CD4-positive, alpha-beta T cell treated with Interleukin-17A for 4 hours (primary cell): ENCODE data around the gene C17orf107.
"Not testable (repeated sequence)": the region's sequence is repeated elsewhere in the genome, so short reads cannot be mapped to it uniquely, and the experiment has no call there.

Experiments used
- DNase-seq: peaks from one replicate; pipeline ENCODE4 v3.0.0-alpha.2; 2020; ENCODE audit warnings: mixed read lengths

C17orf107 gene

DNA sequence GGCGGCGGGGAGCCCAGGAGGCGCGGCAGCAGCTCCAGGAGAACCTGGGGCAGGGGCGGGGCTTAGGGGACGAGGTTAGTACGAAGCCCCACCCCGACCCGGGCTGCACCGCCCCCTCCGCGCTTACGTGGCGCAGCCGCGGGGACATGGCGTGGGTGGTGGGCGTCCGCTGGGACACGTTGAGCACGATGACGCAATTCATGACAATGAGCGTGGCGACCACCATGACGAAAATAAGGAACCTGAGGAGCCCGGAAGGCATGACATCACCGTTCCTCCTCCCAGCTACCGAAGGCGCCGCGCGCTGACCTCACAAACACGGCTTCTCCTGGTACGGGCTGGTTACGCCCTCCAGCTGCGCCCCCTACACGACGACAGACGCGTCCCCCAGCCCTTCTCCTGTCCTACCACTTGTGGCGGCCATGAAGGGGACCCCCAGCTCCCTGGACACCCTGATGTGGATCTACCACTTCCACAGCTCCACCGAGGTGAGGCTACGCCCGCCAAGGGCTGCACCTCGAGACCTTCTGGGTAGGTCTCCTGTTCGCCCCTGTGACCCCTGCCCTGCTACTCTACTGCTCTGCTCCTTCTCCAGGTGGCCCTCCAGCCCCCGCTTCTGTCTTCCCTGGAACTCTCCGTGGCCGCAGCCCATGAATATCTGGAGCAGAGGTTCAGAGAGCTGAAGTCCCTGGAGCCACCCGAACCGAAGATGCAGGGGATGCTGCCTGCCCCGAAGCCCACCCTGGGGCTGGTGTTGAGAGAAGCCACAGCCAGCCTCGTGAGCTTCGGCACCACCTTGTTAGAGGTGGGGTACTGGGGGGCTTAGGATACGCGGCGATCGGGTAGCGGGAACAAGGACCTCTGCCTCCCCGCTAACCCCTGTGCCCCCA, at the start of gene C17orf107:
Gene C17orf107, plus strand, starts transcription at position 196 of the 890 bp plus-strand sequence. Its CDS starts 227 bp downstream, at position 423.
- DNase-seq = peak; percentile 93

DNA sequence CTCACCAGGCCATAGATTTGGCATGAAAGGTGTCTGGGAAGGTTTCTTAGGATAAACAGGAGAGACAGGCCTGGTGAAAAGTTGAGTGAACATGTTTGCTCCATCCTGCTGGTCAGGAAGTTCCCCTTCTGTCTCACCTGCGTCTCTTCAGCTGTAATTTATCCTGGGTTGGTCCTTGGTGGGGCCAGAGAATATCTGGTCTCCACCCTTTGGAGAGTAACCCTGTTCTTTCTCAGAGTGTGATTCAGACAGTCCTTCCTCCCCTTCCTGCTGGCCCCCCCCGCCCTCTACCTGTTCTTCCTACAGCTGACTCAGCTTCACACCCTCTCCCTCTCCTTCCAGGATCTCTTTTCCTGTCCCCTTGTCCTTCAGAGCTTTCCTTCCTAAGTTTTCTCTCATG, 49.1 kb upstream of the C17orf107 start:
- DNase-seq = no peak

- no peak for DNase-seq
Measured at GRCh38 chr17:4851084-4851483, 48.3 kb upstream of the C17orf107 start.

- peak; percentile 23 for DNase-seq
Measured at GRCh38 chr17:4852567-4853207, 46.6 kb upstream of the C17orf107 start.

DNA sequence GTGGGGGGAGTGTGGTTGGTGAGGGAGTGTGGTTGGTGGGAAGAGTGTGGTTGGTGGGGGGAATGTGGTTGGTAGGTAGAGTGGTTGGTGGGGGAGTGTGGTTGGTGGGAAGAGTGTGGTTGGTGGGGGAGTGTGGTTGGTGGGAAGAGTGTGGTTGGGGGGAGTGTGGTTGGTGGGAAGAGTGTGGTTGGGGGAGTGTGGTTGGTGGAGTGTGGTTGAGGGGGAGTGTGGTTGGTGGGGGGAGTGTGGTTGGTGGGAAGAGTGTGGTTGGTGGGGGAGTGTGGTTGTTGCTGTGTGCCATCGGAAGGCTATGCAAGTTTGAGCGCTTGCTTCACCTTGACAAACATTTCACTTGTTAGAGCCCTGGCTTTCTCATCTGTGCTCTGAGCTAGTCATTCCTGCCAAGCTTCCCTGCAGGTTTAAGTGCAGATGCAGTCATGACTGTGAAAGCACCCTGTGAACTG, 46.1 kb upstream of the C17orf107 start:
- DNase-seq = no peak

GRCh38 chr17:4854111-4854681, 45.1 kb upstream of the C17orf107 start:
- DNase-seq = no peak

GRCh38 chr17:4856271-4856936, 42.9 kb upstream of the C17orf107 start:
- DNase-seq = no peak

- no peak for DNase-seq
Measured at GRCh38 chr17:4856937-4857314, 42.4 kb upstream of the C17orf107 start.

- DNase-seq = not testable (repeated sequence)
Measured at GRCh38 chr17:4857347-4857746, 42.0 kb upstream of the C17orf107 start.

- DNase-seq = no peak
Measured at GRCh38 chr17:4858068-4858881, 41.1 kb upstream of the C17orf107 start.

GRCh38 chr17:4858882-4859260, 40.5 kb upstream of the C17orf107 start:
- no peak for DNase-seq

DNA sequence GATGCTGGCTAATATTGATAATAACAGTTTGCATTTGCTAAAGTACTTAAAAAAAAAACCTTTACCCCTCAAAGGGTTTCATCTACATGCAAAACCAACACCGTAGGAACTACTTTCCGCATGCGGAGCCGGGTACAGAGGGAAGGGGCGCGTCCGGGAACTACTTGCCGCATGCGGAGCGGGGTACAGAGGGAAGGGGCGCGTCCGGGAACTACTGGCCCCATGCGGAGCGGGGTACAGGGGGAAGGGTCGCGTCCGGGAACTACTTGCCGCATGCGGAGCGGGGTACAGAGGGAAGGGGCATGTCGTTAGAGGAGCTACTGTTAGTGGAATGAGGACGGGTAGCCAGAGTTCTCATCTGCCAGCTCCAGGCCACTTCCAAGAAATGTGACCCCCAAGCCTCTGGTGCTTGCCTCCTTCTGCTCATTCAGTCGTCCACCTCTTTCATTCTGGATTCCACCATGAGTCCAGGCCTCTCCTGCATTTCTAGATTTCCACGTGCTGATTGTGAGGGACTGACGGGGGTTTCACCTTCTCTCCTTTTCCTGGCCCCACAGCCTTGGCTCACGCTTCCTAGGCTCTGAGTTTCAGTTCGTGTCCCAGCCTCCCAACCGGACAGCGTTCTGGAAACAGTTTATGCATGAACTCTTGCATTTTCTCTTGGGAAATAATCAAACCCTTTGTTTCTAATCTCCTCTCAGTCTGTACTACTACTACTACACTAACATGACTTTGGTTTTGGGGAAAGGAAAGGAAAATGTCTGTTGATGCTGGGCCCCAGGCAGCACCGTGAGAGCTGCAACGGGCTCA, 39.3 kb upstream of the C17orf107 start:
- no peak for DNase-seq

- no peak for DNase-seq
Measured at GRCh38 chr17:4860651-4861050, 38.7 kb upstream of the C17orf107 start.

GRCh38 chr17:4861052-4861451, 38.3 kb upstream of the C17orf107 start:
- no peak for DNase-seq

DNA sequence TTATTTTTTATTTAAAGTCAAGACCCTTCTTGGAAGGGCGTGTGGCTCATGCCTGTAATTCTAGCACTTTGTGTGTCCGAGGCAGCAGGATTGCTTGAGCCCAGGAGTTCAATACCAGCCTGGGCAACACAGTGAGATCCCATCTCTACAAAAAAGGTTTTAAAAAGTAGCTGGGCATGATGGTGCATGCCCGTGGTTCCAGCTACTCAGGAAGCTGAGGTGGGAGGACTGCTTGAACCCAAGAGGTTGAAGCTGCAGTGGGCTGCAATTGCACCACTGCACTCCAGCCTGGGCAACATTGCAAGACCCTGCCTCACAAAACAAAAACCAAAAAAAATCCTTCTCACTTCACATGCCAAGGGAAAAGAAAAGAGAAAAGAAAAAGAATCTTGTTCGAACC, 36.6 kb upstream of the C17orf107 start:
- no peak for DNase-seq

- DNase-seq = no peak
Measured at GRCh38 chr17:4863321-4863720, 36.0 kb upstream of the C17orf107 start.

DNA sequence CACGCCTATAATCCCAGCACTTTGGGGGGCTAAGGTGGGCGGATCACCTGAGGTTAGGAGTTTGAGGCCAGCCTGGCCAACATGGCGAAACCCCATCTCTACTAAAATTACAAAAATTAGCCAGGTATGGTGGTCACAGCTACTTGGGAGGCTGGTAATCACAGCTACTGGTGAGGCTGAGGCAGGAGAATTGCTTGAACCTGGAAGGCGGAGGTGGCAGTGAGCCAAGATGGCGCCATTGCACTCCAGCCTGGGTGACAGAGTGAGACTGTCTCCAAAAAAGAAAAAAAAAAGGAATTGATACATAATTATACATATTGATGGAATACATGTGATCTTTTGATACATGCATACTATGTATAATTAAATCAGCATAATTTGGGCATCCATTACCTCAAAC, 31.8 kb upstream of the C17orf107 start:
- DNase-seq = not testable (repeated sequence)

GRCh38 chr17:4869058-4869998, 30.0 kb upstream of the C17orf107 start:
- not testable (repeated sequence) for DNase-seq

GRCh38 chr17:4870855-4871254, 28.5 kb upstream of the C17orf107 start:
- no peak for DNase-seq

DNA sequence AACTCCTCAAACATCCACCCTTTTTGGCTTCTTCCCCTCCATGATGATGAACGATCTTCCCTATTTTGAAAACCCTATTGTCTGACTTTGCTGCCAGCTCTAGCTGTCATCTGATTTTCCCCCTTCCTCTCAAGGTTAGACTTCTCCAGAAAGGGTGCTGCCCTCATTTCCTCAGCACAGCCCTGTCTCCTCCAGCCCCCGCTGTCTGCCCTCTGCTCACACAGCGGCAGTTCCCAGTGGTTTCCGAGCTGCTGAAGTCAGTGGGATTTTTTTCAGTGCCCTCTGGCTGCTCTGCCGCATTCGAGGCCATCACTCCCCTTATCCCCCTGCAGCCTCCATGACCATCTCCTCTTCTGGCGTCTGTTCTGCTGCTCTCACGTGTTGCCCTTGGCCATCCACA, 26.6 kb upstream of the C17orf107 start:
- DNase-seq = no peak
